ENCODE results near the gene SLC11A2.

- TF ChIP-seq, protein P1, sequence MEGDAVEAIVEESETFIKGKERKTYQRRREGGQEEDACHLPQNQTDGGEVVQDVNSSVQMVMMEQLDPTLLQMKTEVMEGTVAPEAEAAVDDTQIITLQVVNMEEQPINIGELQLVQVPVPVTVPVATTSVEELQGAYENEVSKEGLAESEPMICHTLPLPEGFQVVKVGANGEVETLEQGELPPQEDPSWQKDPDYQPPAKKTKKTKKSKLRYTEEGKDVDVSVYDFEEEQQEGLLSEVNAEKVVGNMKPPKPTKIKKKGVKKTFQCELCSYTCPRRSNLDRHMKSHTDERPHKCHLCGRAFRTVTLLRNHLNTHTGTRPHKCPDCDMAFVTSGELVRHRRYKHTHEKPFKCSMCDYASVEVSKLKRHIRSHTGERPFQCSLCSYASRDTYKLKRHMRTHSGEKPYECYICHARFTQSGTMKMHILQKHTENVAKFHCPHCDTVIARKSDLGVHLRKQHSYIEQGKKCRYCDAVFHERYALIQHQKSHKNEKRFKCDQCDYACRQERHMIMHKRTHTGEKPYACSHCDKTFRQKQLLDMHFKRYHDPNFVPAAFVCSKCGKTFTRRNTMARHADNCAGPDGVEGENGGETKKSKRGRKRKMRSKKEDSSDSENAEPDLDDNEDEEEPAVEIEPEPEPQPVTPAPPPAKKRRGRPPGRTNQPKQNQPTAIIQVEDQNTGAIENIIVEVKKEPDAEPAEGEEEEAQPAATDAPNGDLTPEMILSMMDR (IDR thresholded peaks at IDR 0.05) = no peak
- no peak for TF ChIP-seq NRF1 (IDR thresholded peaks at IDR 0.05; ENCODE audit: low read depth, low read length)
- TF ChIP-seq, protein P2, sequence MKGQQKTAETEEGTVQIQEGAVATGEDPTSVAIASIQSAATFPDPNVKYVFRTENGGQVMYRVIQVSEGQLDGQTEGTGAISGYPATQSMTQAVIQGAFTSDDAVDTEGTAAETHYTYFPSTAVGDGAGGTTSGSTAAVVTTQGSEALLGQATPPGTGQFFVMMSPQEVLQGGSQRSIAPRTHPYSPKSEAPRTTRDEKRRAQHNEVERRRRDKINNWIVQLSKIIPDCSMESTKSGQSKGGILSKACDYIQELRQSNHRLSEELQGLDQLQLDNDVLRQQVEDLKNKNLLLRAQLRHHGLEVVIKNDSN (IDR thresholded peaks at IDR 0.05; ENCODE audit: borderline replicate concordance, low read depth) = no peak
These were observed 77.4 kb downstream of the SLC11A2 start for GRCh38 chr12:50948798-50949197.
